ENCODE data around the gene DLX5. TPM values are rescaled to one million over a fixed set of nuclear protein-coding genes. Genes with fewer than 3 reads are reported as not detected.

Gene DLX5
- total and polyA plus RNA-seq, 2 of the 4 experiments (the other 2 are of a cell fraction): not detected

DNA sequence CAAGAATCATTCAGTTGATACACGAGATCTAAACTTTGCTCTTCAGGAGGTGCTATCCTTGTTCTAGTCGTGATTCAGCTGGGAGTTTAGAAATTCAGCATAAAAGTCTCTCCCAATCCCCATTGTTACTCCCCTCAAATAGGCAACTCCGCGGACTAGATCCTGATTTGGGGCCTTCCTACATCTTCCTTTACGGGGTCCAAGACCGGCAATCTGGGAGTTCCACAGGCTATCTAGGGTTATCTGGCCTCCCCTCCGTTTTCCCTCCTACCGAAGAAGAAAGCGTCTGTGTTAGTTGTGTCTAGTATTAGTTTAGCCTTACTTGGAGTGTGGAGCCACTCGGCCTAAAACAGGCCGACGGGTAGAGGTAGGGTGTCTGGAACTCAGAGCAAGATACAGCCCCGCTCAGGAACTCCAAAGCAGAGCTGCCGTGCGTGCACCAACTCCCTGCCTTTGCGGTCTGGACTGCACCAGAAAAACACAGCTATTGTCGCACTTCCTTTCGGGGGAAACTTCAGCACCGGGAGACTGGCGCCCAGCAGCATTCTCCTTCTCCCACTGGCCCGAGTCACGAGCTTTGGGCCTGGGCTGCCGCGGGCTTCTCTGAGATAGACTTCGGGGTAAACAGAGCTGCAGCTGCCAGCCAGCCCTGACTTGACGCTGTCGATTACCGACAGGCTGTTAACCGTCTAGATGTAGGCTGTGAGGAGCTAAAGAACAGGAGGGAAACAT, 1.5 kb upstream of the DLX5 start:
- Histone ChIP-seq H2AK5ac (ENCODE audit: low read depth, low read length) (no peak overlapping the region), H3K9me1 (ENCODE audit: insufficient read depth, low read length) (no peaks in the 10 kb centered on the region), H3K9me3 (ENCODE audit: control insufficient read depth, insufficient read depth, low read length) (peaks cover 6% of the 10 kb centered on the region), H3K79me1 (ENCODE audit: low read depth in 1 of 2, low read length in 2 of 2) (no peaks in the 10 kb centered on the region), H3K27ac (ENCODE audit: insufficient read depth, low read length) (no peak overlapping the region), H2BK5ac (ENCODE audit: low read depth, low read length, poor library complexity, severe bottlenecking) (no peak overlapping the region), H4K20me1 (ENCODE audit: insufficient read depth, low read length) (no peaks in the 10 kb centered on the region), H3K14ac (replicated peaks; ENCODE audit: low read depth, low read length) (no peak overlapping the region), H3K18ac (ENCODE audit: low read depth, low read length) (no peak overlapping the region), H2BK20ac (ENCODE audit: low read depth, low read length) (no peak overlapping the region), H2AFZ (replicated peaks; ENCODE audit: low read length, poor library complexity) (no peak overlapping the region), H4K91ac (ENCODE audit: insufficient read depth, low read depth, low read length) (no peak overlapping the region), H3K4ac (ENCODE audit: low read depth, low read length) (no peak overlapping the region), H4K8ac (ENCODE audit: low read depth in 2 of 2, low read length in 2 of 2) (no peak overlapping the region), H3K27me3 (ENCODE audit: control insufficient read depth, insufficient read depth, low read length) (peaks cover 59% of the 10 kb centered on the region), H3K4me1 (ENCODE audit: control insufficient read depth, insufficient read depth, low read length) (no peaks in the 10 kb centered on the region), H2BK15ac (ENCODE audit: low read depth, low read length) (no peak overlapping the region), H2AK9ac (replicated peaks; ENCODE audit: low read depth, low read length, poor library complexity) (no peak overlapping the region), H3K9ac (ENCODE audit: low read depth, low read length) (no peak overlapping the region), H3K4me2 (ENCODE audit: low read depth, low read length) (no peak overlapping the region), H2BK120ac (ENCODE audit: low read depth, low read length) (no peak overlapping the region), H3K4me3 (ENCODE audit: insufficient read depth, low read depth, low read length) (no peak overlapping the region), H3K23ac (ENCODE audit: low read depth, low read length) (no peak overlapping the region), H4K5ac (ENCODE audit: low read depth, low read length) (no peak overlapping the region), H3K56ac (ENCODE audit: extremely low read depth, insufficient read depth, low read length) (no peak overlapping the region), H3K36me3 (ENCODE audit: control insufficient read depth, insufficient read depth, low read length) (no peaks in the 10 kb centered on the region)
- no TSS peak for BruUV-seq (replicated peaks)
- DNase-seq: no peak
- WGBS, 2 experiments (ENCODE audit: extremely low coverage in 2 of 2, insufficient read length in 1 of 2): 23% methylated on average over 6 of the region's 29 CpGs; no CpG with 5 or more reads in 1 of the 2 experiments
- ChIA-PET POLR2A (ENCODE audit: unreplicated experiment) (interaction anchor here (0.5 kb wide), 1 partner anchor 20 kb away, joined by 3 read pairs; no protein-coding TSS in a partner anchor), CTCF (interaction anchor here (1.2 kb wide), 1 partner anchor 940 kb away, joined by 4 read pairs; no protein-coding TSS in a partner anchor)
- TF ChIP-seq MXI1 (IDR thresholded peaks at IDR 0.05; ENCODE audit: borderline replicate concordance, low read depth, low read length) (no peak), SMC3 (IDR thresholded peaks at IDR 0.05; ENCODE audit: low read depth, low read length) (no peak), MAFK (IDR thresholded peaks at IDR 0.05; ENCODE audit: low read depth, low read length) (no peak), NFE2L2 (IDR thresholded peaks at IDR 0.05; ENCODE audit: low read depth, low read length) (no peak), RAD21 (IDR thresholded peaks at IDR 0.05; ENCODE audit: low read length) (no peak), POLR2A (IDR thresholded peaks at IDR 0.05; ENCODE audit: low read depth, low read length) (no peak), CEBPB (IDR thresholded peaks at IDR 0.05; ENCODE audit: low read depth, low read length) (no peak), RCOR1 (IDR thresholded peaks at IDR 0.05; ENCODE audit: insufficient replicate concordance, low read length) (no peak)
- TF ChIP-seq, protein P1, sequence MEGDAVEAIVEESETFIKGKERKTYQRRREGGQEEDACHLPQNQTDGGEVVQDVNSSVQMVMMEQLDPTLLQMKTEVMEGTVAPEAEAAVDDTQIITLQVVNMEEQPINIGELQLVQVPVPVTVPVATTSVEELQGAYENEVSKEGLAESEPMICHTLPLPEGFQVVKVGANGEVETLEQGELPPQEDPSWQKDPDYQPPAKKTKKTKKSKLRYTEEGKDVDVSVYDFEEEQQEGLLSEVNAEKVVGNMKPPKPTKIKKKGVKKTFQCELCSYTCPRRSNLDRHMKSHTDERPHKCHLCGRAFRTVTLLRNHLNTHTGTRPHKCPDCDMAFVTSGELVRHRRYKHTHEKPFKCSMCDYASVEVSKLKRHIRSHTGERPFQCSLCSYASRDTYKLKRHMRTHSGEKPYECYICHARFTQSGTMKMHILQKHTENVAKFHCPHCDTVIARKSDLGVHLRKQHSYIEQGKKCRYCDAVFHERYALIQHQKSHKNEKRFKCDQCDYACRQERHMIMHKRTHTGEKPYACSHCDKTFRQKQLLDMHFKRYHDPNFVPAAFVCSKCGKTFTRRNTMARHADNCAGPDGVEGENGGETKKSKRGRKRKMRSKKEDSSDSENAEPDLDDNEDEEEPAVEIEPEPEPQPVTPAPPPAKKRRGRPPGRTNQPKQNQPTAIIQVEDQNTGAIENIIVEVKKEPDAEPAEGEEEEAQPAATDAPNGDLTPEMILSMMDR (conservative IDR thresholded peaks at IDR 0.05; ENCODE audit: low read depth, low read length): no peak
- TF ChIP-seq, protein P2, sequence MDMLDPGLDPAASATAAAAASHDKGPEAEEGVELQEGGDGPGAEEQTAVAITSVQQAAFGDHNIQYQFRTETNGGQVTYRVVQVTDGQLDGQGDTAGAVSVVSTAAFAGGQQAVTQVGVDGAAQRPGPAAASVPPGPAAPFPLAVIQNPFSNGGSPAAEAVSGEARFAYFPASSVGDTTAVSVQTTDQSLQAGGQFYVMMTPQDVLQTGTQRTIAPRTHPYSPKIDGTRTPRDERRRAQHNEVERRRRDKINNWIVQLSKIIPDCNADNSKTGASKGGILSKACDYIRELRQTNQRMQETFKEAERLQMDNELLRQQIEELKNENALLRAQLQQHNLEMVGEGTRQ (IDR thresholded peaks at IDR 0.05; ENCODE audit: low read depth, low read length): no peak
- ATAC-seq (ENCODE audit: low read depth): no peak
- intact Hi-C loops (cut with micrococcal nuclease): loop anchor here (2.0 to 5.0 kb wide), 2 partner anchors 697 to 849 kb away; no protein-coding TSS in a partner anchor
- dilution Hi-C loops (cut with HindIII; ENCODE audit: low sequenced_read_pairs, unreplicated experiment): no loop called here
- in situ Hi-C loops (cut with MboI; ENCODE audit: low sequenced_read_pairs): loop anchor here (5.0 to 10.0 kb wide), 2 partner anchors 951 to 1109 kb away; no protein-coding TSS in a partner anchor

All from IMR-90 (cell line).